BE2C (cell line): ENCODE results near the gene ECM2.

Source experiments
- DNase-seq: peaks from one replicate; pipeline ENCODE4 v3.0.0-alpha.2; 2020
- H3K27me3 ChIP-seq: fragments of 250-450 bp; sonication (Bioruptor Pico); 2 replicates; pipeline ENCODE4 v1.5.1; 2020; ENCODE audit warnings: mild to moderate bottlenecking
- H3K36me3 ChIP-seq: fragments of 250-450 bp; sonication (Bioruptor Pico); 2 replicates; pipeline ENCODE4 v1.5.1; 2020; ENCODE audit warnings: mild to moderate bottlenecking
- H3K4me1 ChIP-seq: fragments of 250-450 bp; sonication (Bioruptor Pico); 2 replicates; pipeline ENCODE4 v1.5.1; 2020
- H3K4me3 ChIP-seq: 2 replicates; pipeline ENCODE4 v1.5.1; 2011; ENCODE audit warnings: low read depth, low read length
- H3K9me3 ChIP-seq: fragments of 250-450 bp; sonication (Bioruptor Pico); 2 replicates; pipeline ENCODE4 v1.5.1; 2020
- TF ChIP-seq, protein P1 (sequence below): IDR thresholded peaks from 2 replicates; pipeline ENCODE4 v1.5.1; 2012; ENCODE audit warnings: mild to moderate bottlenecking, low read depth, low read length

Gene ECM2

DNA sequence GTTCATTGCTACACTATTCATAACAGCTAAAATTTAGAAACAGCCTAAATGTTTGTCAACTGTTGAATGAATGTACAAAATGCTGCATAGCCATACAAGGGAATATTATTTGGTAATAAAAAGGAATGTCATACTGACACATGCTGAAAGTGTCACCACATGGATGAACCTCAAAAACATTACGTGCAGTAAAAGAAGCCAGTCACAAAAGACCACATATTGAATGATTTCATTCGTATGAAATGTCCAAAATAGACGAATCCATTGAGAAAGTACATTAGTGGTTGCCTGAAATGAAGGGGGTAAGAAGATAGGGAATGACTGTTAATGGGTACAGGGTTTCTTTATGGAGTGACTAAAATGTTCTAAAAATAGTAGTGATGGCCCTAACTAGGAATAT lies 11.6 kb upstream of the ECM2 start:
- no peaks in the 10 kb centered on the region for H3K27me3 ChIP-seq
- no peaks in the 10 kb centered on the region for H3K36me3 ChIP-seq
- no peak for DNase-seq
- TF ChIP-seq, protein P1, sequence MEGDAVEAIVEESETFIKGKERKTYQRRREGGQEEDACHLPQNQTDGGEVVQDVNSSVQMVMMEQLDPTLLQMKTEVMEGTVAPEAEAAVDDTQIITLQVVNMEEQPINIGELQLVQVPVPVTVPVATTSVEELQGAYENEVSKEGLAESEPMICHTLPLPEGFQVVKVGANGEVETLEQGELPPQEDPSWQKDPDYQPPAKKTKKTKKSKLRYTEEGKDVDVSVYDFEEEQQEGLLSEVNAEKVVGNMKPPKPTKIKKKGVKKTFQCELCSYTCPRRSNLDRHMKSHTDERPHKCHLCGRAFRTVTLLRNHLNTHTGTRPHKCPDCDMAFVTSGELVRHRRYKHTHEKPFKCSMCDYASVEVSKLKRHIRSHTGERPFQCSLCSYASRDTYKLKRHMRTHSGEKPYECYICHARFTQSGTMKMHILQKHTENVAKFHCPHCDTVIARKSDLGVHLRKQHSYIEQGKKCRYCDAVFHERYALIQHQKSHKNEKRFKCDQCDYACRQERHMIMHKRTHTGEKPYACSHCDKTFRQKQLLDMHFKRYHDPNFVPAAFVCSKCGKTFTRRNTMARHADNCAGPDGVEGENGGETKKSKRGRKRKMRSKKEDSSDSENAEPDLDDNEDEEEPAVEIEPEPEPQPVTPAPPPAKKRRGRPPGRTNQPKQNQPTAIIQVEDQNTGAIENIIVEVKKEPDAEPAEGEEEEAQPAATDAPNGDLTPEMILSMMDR: no peak
- H3K4me1 ChIP-seq: no peaks in the 10 kb centered on the region
- H3K9me3 ChIP-seq: no peaks in the 10 kb centered on the region
- H3K4me3 ChIP-seq: no peak overlapping the region

DNA sequence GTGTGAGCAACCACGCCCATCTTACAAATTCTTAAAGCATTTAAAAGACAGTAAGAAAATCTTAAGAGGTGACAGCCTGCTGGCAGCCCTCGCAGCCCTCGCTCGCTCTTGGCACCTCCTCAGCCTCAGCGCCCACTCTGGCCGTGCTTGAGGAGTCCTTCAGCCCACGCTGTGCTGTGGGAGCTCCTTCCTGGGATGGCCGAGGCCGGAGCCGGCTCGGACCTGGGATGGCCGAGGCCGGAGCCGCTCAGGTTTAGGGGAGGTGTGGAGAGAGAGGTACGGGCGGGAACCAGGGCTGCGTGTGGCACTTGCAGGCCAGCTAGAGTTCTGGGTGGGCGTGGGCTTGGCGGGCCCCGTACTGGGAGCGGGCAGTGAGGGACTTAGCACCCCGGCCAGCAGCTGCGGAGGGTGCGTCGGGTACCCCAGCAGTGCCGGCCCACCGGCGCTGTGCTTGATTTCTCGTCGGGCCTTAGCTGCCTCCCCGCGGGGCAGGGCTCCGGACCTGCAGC lies 9.3 kb upstream of the ECM2 start:
- TF ChIP-seq, protein P1: no peak
- Histone ChIP-seq H3K4me3 (no peak overlapping the region), H3K9me3 (no peaks in the 10 kb centered on the region), H3K27me3 (no peaks in the 10 kb centered on the region), H3K4me1 (no peaks in the 10 kb centered on the region), H3K36me3 (no peaks in the 10 kb centered on the region)
- no peak for DNase-seq

DNA sequence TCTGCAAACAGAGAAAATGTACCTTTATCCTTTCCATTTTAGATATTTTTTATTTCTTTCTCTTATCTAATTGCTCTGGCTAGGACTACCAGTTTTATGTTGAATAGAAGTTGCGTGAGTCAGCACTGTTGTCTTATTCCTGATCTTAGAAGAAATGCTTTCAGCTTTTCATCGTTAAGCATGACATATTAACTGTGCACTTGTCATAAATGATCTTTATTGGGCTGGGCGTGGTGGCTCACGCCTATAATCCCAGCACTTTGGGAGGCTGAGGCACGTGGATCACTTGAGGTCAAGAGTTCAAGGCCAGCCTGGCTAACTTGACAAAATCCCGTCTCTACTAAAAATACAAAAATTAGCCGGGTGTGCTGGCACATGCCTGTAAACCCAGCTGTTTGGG lies 8.2 kb upstream of the ECM2 start:
- DNase-seq: no peak
- no peak overlapping the region for H3K4me3 ChIP-seq

DNA sequence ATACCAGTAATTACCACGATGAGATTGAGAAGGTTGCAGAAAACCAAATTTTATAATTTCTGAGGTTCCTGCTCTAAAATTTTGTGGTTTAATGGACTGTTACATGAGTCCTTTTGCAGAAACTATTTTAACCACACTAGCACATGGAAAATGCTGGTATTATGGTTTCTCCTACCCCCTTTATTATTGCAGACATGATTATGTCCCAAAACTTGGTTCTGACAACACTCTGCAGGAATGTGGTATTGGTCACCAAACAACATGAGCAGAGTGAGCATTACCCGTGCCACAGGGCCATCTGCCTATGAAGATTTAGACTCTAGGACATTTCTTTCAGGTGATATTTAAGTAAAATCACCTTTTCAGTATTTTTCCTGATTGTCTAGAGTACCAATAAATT lies 2.8 kb upstream of the ECM2 start:
- DNase-seq: no peak
- Histone ChIP-seq H3K4me3 (no peak overlapping the region), H3K36me3 (no peaks in the 10 kb centered on the region), H3K9me3 (no peaks in the 10 kb centered on the region), H3K27me3 (no peaks in the 10 kb centered on the region), H3K4me1 (peaks cover 11% of the 10 kb centered on the region)
- TF ChIP-seq, protein P1: no peak

More for the DNA sequence above, 8.2 kb upstream of the ECM2 start:
- H3K36me3 ChIP-seq: no peaks in the 10 kb centered on the region
- no peaks in the 10 kb centered on the region for H3K4me1 ChIP-seq
- TF ChIP-seq, protein P1: no peak
- no peaks in the 10 kb centered on the region for H3K9me3 ChIP-seq
- no peaks in the 10 kb centered on the region for H3K27me3 ChIP-seq

DNA sequence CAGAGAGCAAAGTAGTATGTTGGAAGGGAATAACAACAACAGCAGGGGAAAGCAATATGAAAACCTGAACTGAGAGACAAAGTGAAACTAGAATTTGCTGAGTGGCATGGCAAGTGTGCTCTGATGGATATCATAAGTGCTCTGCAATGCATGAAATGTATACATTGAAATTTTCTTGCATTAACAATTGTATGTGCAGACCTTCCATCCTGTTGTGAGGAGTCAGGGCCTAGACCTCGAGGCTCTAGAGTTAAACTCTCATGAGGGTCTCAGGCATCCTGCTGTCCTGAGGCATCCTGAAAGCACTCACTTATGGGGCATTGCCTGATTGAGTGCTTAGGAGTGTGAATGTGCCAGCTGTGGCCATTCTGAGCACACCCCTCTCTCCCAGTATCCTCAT lies 1.1 kb downstream of the ECM2 start:
- Histone ChIP-seq H3K36me3 (no peaks in the 10 kb centered on the region), H3K4me3 (no peak overlapping the region), H3K27me3 (no peaks in the 10 kb centered on the region), H3K9me3 (no peaks in the 10 kb centered on the region), H3K4me1 (peaks cover 11% of the 10 kb centered on the region)
- DNase-seq: no peak
- TF ChIP-seq, protein P1: no peak

DNA sequence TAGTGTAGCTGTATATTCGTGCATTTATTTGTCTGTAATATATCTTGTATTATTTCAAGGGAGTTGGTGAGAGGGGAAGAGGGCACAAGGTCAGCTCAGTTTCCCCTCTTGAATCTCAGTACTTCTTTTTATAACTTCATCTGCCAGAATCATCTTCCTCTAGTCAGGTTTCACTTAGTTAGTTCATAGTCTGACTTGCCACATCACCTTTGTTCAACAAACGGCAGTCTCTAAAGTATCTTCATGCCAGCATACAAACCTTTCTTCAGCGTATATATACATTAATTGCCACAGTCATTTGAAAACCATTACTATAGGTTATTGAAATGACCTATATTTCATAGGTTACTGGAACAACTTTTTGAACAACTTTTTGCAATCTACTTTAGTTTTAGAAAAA lies 1.6 kb downstream of the ECM2 start:
- no peaks in the 10 kb centered on the region for H3K36me3 ChIP-seq
- no peak overlapping the region for H3K4me3 ChIP-seq
- no peak for DNase-seq
- TF ChIP-seq, protein P1: no peak
- H3K9me3 ChIP-seq: no peaks in the 10 kb centered on the region
- H3K4me1 ChIP-seq: peaks cover 11% of the 10 kb centered on the region
- H3K27me3 ChIP-seq: no peaks in the 10 kb centered on the region
